ENCODE results near the gene ZCCHC14. TPM values are rescaled to one million over a fixed set of nuclear protein-coding genes. Genes with fewer than 3 reads are reported as not detected.
A peak's percentile ranks its signal among the peaks of the same experiment; 100 is the strongest.

Gene ZCCHC14
- total RNA-seq, 1 experiment from 2014 or later = 33.1 TPM

DNA sequence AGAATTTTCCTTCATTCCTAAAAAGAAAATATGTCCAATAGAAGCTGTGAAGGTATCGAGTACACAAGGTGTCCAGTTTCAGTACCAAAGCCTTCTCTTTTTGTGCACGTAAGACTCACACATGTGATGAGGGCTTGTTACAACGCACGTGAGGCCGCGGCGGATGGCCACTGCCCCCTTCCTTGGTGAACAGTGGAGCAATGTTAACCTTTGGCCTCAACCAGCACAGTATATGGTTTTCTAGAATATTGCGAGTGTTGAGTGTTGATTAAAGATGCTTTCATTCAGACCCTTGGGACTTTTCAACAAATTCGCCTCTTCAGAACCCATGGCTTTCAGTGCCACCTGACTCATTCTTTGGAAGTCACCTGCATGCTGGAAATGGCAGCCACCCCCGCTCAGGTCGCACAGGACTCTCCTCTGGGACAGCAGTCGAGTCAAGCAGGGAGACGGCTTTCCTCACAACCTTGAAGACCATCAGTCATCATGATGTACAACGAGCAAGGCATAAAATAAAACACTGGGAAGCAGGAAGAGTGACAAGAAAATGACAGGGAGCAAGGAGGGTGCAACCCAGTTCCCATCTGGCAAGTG lies 86.2 kb downstream of the ZCCHC14 start:
- no peak overlapping the region for H3K4me3 ChIP-seq (ENCODE audit: low read depth, low read length)
- no TSS peak for BruUV-seq (replicated peaks)
- H3K27ac Mint-ChIP-seq (ENCODE audit: unreplicated experiment) = no peak overlapping the region
- no peak overlapping the region for H3K4me3 Mint-ChIP-seq (ENCODE audit: unreplicated experiment)
- H3K36me3 Mint-ChIP-seq (ENCODE audit: insufficient read depth, unreplicated experiment) = peaks cover 82% of the 10 kb centered on the region
- TF ChIP-seq, protein P1, sequence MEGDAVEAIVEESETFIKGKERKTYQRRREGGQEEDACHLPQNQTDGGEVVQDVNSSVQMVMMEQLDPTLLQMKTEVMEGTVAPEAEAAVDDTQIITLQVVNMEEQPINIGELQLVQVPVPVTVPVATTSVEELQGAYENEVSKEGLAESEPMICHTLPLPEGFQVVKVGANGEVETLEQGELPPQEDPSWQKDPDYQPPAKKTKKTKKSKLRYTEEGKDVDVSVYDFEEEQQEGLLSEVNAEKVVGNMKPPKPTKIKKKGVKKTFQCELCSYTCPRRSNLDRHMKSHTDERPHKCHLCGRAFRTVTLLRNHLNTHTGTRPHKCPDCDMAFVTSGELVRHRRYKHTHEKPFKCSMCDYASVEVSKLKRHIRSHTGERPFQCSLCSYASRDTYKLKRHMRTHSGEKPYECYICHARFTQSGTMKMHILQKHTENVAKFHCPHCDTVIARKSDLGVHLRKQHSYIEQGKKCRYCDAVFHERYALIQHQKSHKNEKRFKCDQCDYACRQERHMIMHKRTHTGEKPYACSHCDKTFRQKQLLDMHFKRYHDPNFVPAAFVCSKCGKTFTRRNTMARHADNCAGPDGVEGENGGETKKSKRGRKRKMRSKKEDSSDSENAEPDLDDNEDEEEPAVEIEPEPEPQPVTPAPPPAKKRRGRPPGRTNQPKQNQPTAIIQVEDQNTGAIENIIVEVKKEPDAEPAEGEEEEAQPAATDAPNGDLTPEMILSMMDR (IDR thresholded peaks at IDR 0.05; ENCODE audit: insufficient read depth in 1 of 2, low read depth in 1 of 2, low read length in 1 of 2, severe bottlenecking in 1 of 2, unreplicated experiment in 1 of 2) = no peak
- H3K36me3 ChIP-seq (ENCODE audit: control insufficient read depth, insufficient read depth, low read length) = peaks cover 5% of the 10 kb centered on the region
- peaks cover 3% of the 10 kb centered on the region for H3K4me1 Mint-ChIP-seq (ENCODE audit: low read depth, unreplicated experiment)
- no peaks in the 10 kb centered on the region for H3K9me3 Mint-ChIP-seq (ENCODE audit: unreplicated experiment)
- H3K27me3 ChIP-seq (replicated peaks; ENCODE audit: control insufficient read depth, insufficient read depth, low read length) = no peaks in the 10 kb centered on the region
- CTCF ChIA-PET = no interaction called here
- POLR2A ChIA-PET = interaction anchor here (0.5 kb wide), 1 partner anchor 152 kb away, joined by 3 read pairs; no protein-coding TSS in a partner anchor
- H3K4me1 ChIP-seq = no peaks in the 10 kb centered on the region
- H3K9me3 ChIP-seq = no peaks in the 10 kb centered on the region
- intact Hi-C loops (cut with micrococcal nuclease; ENCODE audit: unreplicated experiment) = no loop called here
- H3K27me3 Mint-ChIP-seq (ENCODE audit: insufficient read depth, unreplicated experiment) = no peaks in the 10 kb centered on the region
- DNase-seq = no peak

DNA sequence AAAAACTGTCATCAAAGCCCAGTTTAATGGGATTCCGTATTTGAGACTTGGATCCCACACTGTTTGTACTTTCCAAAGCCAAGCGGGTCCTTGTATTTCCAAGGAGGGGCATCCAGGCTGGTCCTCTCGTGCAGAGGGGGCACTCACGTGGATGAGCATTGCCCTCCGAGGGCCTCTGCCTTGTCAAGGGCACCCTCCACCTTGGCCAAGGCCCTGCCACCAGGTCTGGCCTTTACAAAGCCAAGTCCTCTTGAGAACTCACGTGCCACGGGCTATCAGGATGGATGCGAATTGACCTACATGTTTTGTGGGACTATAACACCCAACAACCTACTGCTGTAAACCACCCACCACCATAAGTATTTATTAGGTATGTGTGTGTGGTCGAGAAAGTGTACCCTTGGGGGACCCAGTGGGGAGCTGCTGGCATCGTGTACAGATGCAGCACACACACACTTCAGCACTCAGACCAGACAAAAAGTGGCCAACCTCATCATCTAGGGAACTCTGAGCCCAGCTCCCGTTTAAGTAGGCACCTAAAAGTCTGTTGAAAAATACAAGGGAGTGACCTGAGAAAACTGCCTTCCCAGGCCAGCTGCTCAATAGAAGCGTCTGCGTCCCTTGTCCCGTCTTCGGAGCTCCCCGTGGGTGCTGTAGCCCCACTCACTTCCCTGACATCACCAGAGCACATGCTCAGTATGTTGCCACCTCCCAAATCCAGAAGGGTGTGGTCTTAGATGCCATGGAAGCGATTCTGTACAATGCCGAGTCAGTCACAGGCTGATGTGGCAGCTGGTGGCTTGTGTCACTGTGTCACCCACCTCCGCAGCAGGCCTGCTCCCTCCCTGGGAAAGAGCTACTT lies 87.8 kb downstream of the ZCCHC14 start:
- Histone ChIP-seq H3K9me3 (no peaks in the 10 kb centered on the region), H3K4me1 (no peaks in the 10 kb centered on the region), H3K4me3 (ENCODE audit: low read depth, low read length) (no peak overlapping the region), H3K36me3 (ENCODE audit: control insufficient read depth, insufficient read depth, low read length) (peaks cover 3% of the 10 kb centered on the region), H3K27me3 (replicated peaks; ENCODE audit: control insufficient read depth, insufficient read depth, low read length) (no peaks in the 10 kb centered on the region)
- TF ChIP-seq, protein P1 (IDR thresholded peaks at IDR 0.05; ENCODE audit: insufficient read depth in 1 of 2, low read depth in 1 of 2, low read length in 1 of 2, severe bottlenecking in 1 of 2, unreplicated experiment in 1 of 2) = no peak
- Mint-ChIP-seq H3K4me1 (ENCODE audit: low read depth, unreplicated experiment) (no peaks in the 10 kb centered on the region), H3K27ac (ENCODE audit: unreplicated experiment) (no peak overlapping the region), H3K27me3 (ENCODE audit: insufficient read depth, unreplicated experiment) (no peaks in the 10 kb centered on the region), H3K36me3 (ENCODE audit: insufficient read depth, unreplicated experiment) (peaks cover 82% of the 10 kb centered on the region), H3K9me3 (ENCODE audit: unreplicated experiment) (no peaks in the 10 kb centered on the region), H3K4me3 (ENCODE audit: unreplicated experiment) (no peak overlapping the region)
- intact Hi-C loops (cut with micrococcal nuclease; ENCODE audit: unreplicated experiment) = no loop called here
- no TSS peak for BruUV-seq (replicated peaks)
- ChIA-PET CTCF (interaction anchor here (1.2 kb wide), 1 partner anchor 11 kb away, joined by 5 read pairs; no protein-coding TSS in a partner anchor), POLR2A (interaction anchor here (0.6 to 1.2 kb wide), 2 partner anchors 11 to 198 kb away, joined by 3 read pairs; no protein-coding TSS in a partner anchor)
- no peak for DNase-seq

DNA sequence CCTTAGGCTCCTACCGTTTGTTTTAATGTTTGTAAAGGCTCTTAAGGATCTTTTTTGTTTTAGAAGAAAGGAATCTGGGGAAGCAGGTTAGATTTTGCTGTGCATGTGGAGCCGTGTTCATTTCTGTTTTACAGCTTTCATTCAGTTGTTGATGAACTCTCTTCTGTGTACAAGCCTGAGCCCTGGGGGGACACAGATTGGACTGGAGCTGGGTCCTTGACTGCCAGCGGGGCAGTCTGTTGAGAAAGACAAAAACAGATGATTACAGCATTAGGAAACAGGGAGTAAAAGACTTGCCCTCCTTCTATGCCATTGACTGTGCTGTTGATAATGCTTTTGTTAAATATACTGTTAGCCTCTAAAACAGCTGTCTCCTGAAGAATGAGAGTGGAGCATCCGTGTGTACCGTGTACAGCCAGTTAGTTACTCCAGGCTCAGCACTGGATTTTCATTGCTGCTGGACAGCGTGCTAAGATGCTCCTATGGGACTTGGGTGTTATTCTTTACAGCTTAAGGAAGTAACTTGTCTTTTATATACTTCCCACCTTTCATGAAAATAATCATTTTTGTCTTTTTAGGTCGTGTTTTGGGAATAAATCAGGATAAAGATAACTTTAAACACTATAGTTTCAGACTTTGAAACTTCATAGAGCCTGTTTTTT lies 97.5 kb downstream of the ZCCHC14 start:
- peak in 1 of 2 experiments; percentile 10 for DNase-seq
- no TSS peak for BruUV-seq (replicated peaks)
- peaks cover 11% of the 10 kb centered on the region for H3K4me1 ChIP-seq
- Mint-ChIP-seq H3K4me1 (ENCODE audit: low read depth, unreplicated experiment) (peaks cover 19% of the 10 kb centered on the region), H3K4me3 (ENCODE audit: unreplicated experiment) (no peak overlapping the region), H3K36me3 (ENCODE audit: insufficient read depth, unreplicated experiment) (peaks cover 63% of the 10 kb centered on the region), H3K27ac (ENCODE audit: unreplicated experiment) (no peak overlapping the region), H3K9me3 (ENCODE audit: unreplicated experiment) (no peaks in the 10 kb centered on the region), H3K27me3 (ENCODE audit: insufficient read depth, unreplicated experiment) (no peaks in the 10 kb centered on the region)
- TF ChIP-seq, protein P1 (IDR thresholded peaks at IDR 0.05; ENCODE audit: insufficient read depth in 1 of 2, low read depth in 1 of 2, low read length in 1 of 2, severe bottlenecking in 1 of 2, unreplicated experiment in 1 of 2) = no peak
- H3K9me3 ChIP-seq = no peaks in the 10 kb centered on the region
- H3K4me3 ChIP-seq (ENCODE audit: low read depth, low read length) = no peak overlapping the region
- intact Hi-C loops (cut with micrococcal nuclease; ENCODE audit: unreplicated experiment) = no loop called here
- H3K36me3 ChIP-seq (ENCODE audit: control insufficient read depth, insufficient read depth, low read length) = no peaks in the 10 kb centered on the region
- CTCF ChIA-PET = interaction anchor here (0.7 to 1.6 kb wide), 4 partner anchors 13 to 241 kb away, joined by 5 to 16 read pairs (median 12); partner anchors contain the start of gene FBXO31
- H3K27me3 ChIP-seq (replicated peaks; ENCODE audit: control insufficient read depth, insufficient read depth, low read length) = no peaks in the 10 kb centered on the region
- POLR2A ChIA-PET = interaction anchor here (0.7 to 1.8 kb wide), 2 partner anchors 11 to 14 kb away, joined by 5 to 15 read pairs; partner anchors contain the start of gene FBXO31

Measured in Caco-2 (cell line).